ENCODE data around the gene PRKD3.

PRKD3 gene

DNA sequence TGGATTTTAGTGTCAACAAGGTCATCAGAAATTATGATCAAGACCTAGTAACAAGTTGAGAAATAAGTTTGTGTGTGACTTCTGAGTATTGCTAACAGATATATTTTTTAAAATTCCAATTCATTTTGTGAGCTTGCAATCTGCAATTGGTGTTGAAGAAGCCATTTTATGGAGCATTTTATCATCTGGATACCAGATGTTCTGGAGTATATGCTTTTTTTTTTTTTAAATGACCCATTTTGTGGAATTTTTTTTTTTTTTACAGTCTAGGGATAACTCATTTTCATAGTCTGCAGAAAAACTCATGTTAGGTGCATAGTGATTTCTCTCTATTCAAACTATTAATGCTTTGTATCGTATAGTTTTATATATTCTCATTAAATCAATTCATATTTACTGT lies 32.4 kb upstream of the PRKD3 start:
- H3K79me2 ChIP-seq (ENCODE audit: insufficient read depth, low read length): no peaks in the 10 kb centered on the region
- TF ChIP-seq EZH2phosphoT487 (conservative IDR thresholded peaks at IDR 0.05; ENCODE audit: low read length): no peak
- no peak overlapping the region for H3K27ac ChIP-seq (ENCODE audit: low read depth, low read length)
- H3K27me3 ChIP-seq (ENCODE audit: low read length): no peaks in the 10 kb centered on the region
- no peak overlapping the region for H3K4me2 ChIP-seq (ENCODE audit: low read depth, low read length, poor library complexity, severe bottlenecking)
- H3K9me2 ChIP-seq (replicated peaks; ENCODE audit: insufficient read depth, low read length): no peaks in the 10 kb centered on the region
- no peak overlapping the region for H3K9ac ChIP-seq (ENCODE audit: low read length)
- no peaks in the 10 kb centered on the region for H3F3A ChIP-seq (ENCODE audit: insufficient read depth)
- H3K9me3 ChIP-seq (ENCODE audit: insufficient read depth, low read length): no peaks in the 10 kb centered on the region
- no peak overlapping the region for H3K4me3 ChIP-seq (ENCODE audit: insufficient read depth, low read length, poor library complexity, severe bottlenecking)
- H3K36me3 ChIP-seq (ENCODE audit: low read length): no peaks in the 10 kb centered on the region
- H2AFZ ChIP-seq (ENCODE audit: low read depth, low read length, severe bottlenecking): no peak overlapping the region
- H4K20me1 ChIP-seq (ENCODE audit: low read depth, low read length): no peaks in the 10 kb centered on the region

DNA sequence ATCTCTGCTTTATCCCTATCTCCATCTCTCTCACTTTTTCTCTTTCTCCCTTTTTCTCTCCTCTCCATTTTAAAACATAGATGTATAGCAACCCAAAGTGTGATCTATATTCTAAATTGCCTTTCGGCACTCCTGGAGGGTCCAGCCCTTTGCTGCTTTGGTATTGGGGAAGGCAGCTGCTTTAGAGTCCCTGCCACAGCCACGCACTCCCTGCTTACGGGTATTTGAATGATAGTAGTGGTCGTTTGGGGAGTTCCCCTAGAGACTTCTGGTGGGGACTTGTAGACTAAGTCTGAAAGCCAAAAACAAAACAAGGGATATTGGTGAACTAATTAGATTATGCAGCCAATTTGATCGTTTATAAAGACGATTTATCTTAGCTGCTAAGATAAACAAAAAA lies 31.7 kb upstream of the PRKD3 start:
- Histone ChIP-seq H3K27me3 (ENCODE audit: low read length) (no peaks in the 10 kb centered on the region), H3K9me3 (ENCODE audit: insufficient read depth, low read length) (no peaks in the 10 kb centered on the region), H3K9me2 (replicated peaks; ENCODE audit: insufficient read depth, low read length) (no peaks in the 10 kb centered on the region), H3K79me2 (ENCODE audit: insufficient read depth, low read length) (no peaks in the 10 kb centered on the region), H2AFZ (ENCODE audit: low read depth, low read length, severe bottlenecking) (no peak overlapping the region), H3K4me2 (ENCODE audit: low read depth, low read length, poor library complexity, severe bottlenecking) (no peak overlapping the region), H3K27ac (ENCODE audit: low read depth, low read length) (no peak overlapping the region), H4K20me1 (ENCODE audit: low read depth, low read length) (no peaks in the 10 kb centered on the region), H3K9ac (ENCODE audit: low read length) (no peak overlapping the region), H3K36me3 (ENCODE audit: low read length) (no peaks in the 10 kb centered on the region), H3K4me3 (ENCODE audit: insufficient read depth, low read length, poor library complexity, severe bottlenecking) (no peak overlapping the region), H3F3A (ENCODE audit: insufficient read depth) (no peaks in the 10 kb centered on the region)
- TF ChIP-seq, protein P1, sequence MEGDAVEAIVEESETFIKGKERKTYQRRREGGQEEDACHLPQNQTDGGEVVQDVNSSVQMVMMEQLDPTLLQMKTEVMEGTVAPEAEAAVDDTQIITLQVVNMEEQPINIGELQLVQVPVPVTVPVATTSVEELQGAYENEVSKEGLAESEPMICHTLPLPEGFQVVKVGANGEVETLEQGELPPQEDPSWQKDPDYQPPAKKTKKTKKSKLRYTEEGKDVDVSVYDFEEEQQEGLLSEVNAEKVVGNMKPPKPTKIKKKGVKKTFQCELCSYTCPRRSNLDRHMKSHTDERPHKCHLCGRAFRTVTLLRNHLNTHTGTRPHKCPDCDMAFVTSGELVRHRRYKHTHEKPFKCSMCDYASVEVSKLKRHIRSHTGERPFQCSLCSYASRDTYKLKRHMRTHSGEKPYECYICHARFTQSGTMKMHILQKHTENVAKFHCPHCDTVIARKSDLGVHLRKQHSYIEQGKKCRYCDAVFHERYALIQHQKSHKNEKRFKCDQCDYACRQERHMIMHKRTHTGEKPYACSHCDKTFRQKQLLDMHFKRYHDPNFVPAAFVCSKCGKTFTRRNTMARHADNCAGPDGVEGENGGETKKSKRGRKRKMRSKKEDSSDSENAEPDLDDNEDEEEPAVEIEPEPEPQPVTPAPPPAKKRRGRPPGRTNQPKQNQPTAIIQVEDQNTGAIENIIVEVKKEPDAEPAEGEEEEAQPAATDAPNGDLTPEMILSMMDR (IDR thresholded peaks at IDR 0.05; ENCODE audit: insufficient read depth, low read length, poor library complexity, severe bottlenecking): no peak
- no peak for TF ChIP-seq EZH2phosphoT487 (conservative IDR thresholded peaks at IDR 0.05; ENCODE audit: low read length)

DNA sequence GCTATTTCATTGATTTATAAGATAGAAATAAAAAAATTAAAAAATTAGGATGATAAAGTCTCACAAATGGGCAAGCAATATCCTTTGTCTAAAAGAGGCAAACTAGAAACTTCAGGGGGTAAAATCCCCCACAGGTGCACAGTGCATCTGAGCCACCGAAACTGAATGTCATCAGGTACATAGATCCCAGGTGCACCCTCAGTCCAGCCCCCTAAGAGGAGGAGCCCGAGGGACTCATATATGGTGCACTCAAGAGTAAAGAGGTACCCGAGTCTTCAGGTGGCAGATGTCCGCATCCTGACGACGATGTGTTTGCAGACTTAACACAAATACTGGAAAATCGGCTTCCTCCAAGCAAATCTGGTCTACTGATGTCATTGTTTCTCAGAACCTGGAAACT lies 31.1 kb upstream of the PRKD3 start:
- Histone ChIP-seq H3K9me2 (replicated peaks; ENCODE audit: insufficient read depth, low read length) (no peaks in the 10 kb centered on the region), H3F3A (ENCODE audit: insufficient read depth) (no peaks in the 10 kb centered on the region), H3K9me3 (ENCODE audit: insufficient read depth, low read length) (no peaks in the 10 kb centered on the region), H3K27me3 (ENCODE audit: low read length) (no peaks in the 10 kb centered on the region), H3K79me2 (ENCODE audit: insufficient read depth, low read length) (no peaks in the 10 kb centered on the region), H3K9ac (ENCODE audit: low read length) (no peak overlapping the region), H3K4me2 (ENCODE audit: low read depth, low read length, poor library complexity, severe bottlenecking) (no peak overlapping the region), H4K20me1 (ENCODE audit: low read depth, low read length) (no peaks in the 10 kb centered on the region), H3K36me3 (ENCODE audit: low read length) (no peaks in the 10 kb centered on the region), H3K4me3 (ENCODE audit: insufficient read depth, low read length, poor library complexity, severe bottlenecking) (no peak overlapping the region), H3K27ac (ENCODE audit: low read depth, low read length) (no peak overlapping the region), H2AFZ (ENCODE audit: low read depth, low read length, severe bottlenecking) (no peak overlapping the region)
- TF ChIP-seq, protein P1 (IDR thresholded peaks at IDR 0.05; ENCODE audit: insufficient read depth, low read length, poor library complexity, severe bottlenecking): no peak
- TF ChIP-seq EZH2phosphoT487 (conservative IDR thresholded peaks at IDR 0.05; ENCODE audit: low read length): no peak

GRCh38 chr2:37354531-37354930 lies 29.9 kb upstream of the PRKD3 start:
- Histone ChIP-seq H3K4me3 (ENCODE audit: insufficient read depth, low read length, poor library complexity, severe bottlenecking) (no peak overlapping the region), H3K4me2 (ENCODE audit: low read depth, low read length, poor library complexity, severe bottlenecking) (no peak overlapping the region), H3K9me3 (ENCODE audit: insufficient read depth, low read length) (no peaks in the 10 kb centered on the region), H4K20me1 (ENCODE audit: low read depth, low read length) (no peaks in the 10 kb centered on the region), H2AFZ (ENCODE audit: low read depth, low read length, severe bottlenecking) (no peak overlapping the region), H3F3A (ENCODE audit: insufficient read depth) (no peaks in the 10 kb centered on the region), H3K9me2 (replicated peaks; ENCODE audit: insufficient read depth, low read length) (no peaks in the 10 kb centered on the region), H3K27ac (ENCODE audit: low read depth, low read length) (no peak overlapping the region), H3K9ac (ENCODE audit: low read length) (no peak overlapping the region), H3K79me2 (ENCODE audit: insufficient read depth, low read length) (no peaks in the 10 kb centered on the region), H3K36me3 (ENCODE audit: low read length) (no peaks in the 10 kb centered on the region), H3K27me3 (ENCODE audit: low read length) (no peaks in the 10 kb centered on the region)
- TF ChIP-seq, protein P1 (IDR thresholded peaks at IDR 0.05; ENCODE audit: insufficient read depth, low read length, poor library complexity, severe bottlenecking): no peak
- TF ChIP-seq EZH2phosphoT487 (conservative IDR thresholded peaks at IDR 0.05; ENCODE audit: low read length): no peak

All from SU-DHL-6 (cell line).